Measurements from ENCODE around the gene TPCN2.
"Not testable (repeated sequence)": the region's sequence is repeated elsewhere in the genome, so short reads cannot be mapped to it uniquely, and the experiment has no call there.

Gene TPCN2

DNA sequence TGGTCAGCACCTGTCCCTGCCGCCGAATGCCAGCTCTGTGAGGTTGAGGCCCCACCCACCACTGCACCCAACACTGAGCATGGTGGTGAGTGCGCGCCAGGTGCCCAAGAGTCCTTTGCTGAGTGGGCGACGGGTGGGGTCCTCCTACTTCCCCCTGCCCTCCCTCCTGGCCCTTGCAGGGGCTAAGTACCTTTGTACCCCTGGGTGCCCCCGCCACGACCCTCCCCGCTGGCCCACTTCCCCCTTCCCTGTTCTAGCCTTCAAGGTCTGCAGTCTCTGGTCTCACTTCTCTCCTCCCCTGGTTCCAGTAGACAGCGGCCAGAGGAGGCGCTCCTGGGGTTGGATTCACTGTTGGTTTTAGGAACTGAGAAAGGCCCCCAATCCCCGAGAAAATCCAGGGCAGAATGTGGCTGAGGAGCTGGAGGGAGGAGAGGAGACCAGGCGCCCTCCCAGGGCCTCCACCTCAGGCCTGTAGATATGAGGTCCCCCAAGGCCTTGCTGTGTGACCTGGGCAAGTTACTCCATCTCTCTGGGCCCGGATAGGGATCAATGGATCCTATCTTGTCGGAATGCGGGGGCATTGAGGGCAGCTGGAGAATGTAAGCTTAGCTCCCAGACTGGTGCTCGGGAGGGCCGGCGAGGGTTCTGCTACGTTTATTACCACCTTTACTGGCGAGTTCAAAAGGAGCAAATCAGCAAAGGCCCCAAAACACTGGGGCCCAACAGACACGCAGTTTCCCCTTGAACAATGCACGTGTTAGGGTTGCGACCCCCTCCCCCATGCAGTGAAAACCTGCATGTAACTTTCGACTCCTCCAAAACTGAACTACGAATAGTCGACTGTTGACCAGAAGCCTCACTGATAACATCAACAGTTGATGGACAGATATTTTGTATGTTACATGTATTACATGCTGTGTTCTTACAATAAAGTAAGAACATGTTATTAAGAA is 75.1 kb downstream of the TPCN2 start:
- DNase-seq = no peak

DNA sequence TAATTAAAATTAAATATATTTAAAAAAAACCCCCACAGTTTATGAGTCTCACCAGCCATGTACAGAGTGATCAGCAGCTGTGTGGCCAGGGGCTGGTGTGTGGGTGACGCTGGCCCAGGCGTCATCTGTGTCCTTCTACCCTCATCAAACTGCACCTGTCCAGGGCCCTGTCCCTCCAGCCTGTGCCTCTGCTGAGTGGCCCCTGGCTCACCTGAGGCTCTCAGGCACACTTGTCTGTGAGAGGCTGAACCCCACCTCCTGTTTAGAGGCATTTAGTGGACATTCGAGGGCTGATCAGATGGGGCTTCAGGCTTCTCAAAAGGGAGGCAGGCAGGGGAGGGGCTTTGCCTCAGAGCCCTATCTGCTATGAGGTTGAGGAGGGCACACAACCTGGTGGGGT is 77.1 kb downstream of the TPCN2 start:
- no peak for DNase-seq

DNA sequence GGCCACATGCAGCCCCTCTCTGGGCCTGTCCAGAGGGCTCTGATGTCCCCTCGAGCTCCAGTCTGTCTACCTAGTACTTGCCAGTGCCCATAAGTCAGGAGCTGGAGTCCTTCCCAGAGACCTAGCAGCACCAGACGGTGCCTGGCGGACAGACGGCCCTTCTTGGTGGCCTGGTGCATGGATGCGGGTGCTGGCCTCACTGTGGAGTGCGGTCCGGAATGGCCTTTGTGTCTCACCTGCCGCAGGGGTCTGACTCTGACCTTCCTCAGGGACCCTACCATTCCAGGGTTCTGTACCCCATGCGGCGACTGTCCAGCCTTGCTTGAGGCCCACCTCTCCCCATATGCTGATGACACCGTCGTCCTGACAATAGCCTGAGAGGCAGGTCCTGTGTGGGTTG is 77.6 kb downstream of the TPCN2 start:
- DNase-seq = no peak

DNA sequence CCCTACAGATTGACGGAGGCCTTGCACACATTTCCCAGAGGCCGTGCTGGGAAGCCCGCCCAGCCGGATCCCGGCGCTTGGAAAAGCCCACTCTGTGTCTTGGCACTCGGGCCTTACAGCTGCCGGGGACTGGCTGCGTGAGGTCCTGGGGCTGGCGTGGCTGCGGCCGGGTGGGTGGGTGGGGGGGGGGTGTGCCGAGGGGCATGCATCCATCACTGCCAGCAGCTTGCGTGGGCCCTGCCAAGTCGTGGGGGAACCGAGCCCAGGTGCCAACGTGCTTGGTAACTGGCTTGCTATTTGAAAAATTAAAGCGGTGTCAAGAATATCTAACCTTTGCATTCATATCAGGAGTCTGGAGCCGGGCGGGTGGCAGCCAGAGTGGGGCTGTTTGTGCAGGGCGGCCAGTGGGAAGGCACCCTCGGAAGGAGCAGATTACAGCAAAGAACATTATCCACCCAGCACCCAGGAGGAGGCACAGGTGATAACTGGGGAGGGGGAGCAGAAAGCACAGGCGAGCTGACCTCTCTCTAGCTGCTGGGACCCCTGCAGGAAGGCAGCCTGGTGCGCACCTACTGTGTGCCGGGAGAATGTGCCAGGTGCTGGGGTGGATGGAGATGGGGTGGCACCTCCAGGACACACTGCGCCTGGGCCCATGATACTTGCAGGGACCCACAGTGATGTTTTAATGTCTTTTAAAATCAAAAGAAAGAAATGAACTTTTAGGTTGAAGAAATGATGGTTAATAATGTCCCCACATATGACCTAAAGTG is 78.5 kb downstream of the TPCN2 start:
- DNase-seq = peak in 7 of 56 donors; percentile 1 to 30 (median 17)

DNA sequence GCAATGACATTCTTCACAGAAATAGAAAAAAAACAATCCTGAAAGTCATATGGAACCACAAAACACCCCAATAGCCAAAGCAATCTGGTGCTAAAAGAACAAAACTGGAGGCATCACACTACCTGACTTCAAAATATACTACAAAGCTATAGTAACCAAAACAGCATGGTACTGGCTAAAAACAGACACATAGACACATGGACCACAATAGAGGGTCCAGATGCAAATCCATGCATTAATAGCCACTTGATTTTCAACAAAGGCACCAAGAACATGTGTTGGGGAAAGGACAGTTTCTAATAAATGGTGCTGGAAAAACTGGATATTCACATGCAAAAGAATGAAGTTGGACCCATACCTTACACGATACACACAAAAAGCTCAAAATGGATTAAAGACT is 79.2 kb downstream of the TPCN2 start:
- no peak for DNase-seq

DNA sequence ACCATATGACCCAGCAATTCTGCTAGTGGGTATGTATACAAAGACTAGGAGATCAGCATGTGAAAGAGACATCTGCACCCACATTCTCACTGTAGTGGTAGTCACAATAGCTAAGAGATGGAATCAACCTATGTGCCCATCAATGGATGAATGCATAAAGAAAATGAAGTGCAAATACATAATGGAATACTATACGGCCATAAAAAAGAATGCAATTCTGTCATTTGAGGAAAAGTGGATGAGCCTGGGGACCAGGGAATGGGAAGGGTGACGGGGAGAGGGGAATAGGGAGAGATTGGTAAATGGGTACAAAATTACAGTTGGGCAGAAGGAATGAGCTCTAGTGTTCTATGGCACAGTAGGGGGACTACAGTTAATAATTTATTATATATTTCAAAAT is 80.3 kb downstream of the TPCN2 start:
- no peak for DNase-seq

DNA sequence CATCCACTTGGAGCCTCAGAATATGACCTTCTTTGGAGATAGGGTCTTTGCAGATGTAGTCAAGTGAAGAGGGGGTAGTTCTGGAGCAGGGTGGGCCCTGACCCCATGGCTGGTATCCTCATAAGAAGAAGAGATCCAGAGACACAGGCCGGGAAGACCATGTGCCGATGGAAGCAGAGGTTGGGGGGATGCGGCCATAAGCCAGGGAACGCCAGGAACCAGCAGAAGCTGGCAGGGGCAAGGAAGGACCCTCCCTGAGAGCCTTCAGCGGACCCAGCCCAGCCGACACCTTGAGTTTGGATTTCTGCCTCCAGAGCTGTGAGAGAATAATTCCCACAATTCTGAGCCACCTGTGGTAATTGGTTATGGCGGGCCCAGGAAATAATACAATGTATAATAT is 80.9 kb downstream of the TPCN2 start:
- DNase-seq = no peak

DNA sequence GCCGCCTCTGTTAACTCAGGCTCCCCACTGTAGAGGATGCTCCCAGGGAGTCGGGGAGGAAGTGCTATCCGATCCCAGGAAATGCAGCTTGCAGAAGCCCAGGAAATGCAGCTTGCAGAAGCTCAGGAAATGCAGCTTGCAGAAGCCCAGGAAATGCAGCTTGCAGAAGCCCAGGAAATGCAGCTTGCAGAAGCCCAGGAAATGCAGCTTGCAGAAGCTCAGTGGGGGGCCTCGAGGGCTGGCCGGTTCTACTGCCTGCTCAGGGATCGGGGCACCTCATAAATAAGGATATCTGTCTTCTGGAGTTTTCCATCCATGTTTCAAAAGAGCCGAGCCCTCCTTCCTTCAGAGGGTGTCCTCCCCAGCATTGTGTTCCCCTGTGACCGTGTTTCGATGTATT is 81.9 kb downstream of the TPCN2 start:
- DNase-seq = no peak

DNA sequence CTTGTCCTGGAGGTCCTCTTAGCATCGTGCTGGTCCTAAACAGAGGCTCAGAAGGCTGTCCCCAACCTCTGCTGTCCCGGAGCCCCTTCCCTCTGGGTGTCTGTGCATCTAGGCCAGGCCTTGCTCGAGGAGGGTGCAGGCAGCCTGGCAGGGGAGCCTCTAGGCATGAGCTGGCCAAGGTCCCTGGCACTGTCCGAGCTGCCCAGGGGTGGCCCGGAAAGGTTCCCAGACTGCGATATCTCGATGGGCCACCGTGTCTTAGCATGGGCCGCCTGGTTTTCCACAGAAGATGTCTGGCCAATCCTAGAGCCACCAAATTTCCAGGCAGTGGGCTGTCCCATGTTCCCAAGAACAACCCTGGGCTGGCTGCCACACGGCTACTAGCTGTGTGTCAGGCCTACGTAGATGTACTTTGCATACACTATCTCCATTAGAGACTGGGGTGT is 82.4 kb downstream of the TPCN2 start:
- no peak for DNase-seq

DNA sequence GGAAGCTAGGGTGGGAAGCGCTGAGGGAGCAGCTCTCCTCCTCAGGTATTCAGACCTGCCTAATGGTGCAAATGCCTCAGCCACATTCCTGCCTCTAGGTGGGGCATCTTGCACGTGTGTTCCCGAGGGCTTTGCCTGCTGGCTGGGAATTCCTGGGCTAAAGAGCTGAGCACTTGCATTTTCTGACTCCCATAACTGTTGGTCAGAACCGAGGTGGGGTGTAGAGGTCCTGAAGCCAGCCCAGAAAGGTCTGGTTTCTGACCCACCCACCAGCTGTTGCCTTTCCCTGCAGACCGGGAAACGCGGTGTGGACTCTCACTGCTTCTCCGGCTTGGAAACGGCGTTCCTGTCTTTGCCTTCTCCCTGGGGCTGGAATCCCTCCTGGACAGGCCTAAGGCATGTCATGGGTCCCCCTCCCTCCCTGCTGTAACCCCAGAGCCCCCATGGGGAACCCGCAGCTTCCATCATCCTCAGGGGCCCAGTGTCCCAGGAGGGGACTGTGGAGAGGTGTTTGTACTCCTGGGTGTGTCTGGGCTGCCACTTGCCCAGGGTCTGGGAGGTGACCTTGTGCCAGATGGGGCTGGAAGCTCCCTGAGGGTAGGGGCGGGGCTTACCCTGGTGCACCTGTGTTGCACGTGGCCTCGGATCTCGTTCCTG is 83.0 kb downstream of the TPCN2 start:
- DNase-seq = peak in 25 of 56 donors; percentile 3 to 58 (median 24)

DNA sequence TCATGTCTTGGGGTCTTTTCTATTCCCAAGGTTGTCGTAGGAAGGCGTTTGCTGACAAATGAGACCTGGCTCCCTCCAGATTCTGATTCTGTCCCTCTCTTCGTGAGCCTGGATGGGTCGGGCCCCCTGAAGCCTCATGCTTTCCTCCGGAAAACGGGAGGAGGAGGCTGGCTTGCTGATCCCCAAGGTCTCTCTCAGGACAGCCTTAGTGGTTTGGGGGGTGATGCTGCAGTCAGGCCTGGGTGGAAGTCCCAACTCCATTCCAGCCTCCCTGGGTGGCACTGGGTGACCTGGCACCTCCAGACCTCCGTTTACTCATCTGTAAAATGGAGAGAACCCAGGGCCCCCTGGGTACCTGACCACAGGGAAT is 83.6 kb downstream of the TPCN2 start:
- DNase-seq = no peak

DNA sequence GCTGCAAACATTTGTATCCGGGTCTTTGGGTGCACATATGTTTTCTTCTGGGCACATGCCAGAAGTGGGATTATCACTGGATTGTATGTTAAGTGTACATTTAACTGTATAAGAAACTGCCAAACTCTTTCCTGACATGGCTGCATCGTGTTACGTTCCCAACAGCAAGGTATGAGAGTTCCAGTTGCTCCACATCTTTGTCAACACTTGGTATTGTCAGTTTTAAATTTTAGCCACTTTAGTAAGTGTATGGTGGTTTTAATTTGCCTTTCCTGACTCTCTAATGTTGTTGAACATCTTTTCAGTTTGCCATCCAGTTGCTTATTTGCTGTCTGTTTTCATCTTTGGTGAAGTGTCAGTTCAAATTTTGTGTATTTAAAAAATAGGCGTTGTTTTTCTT is 84.5 kb downstream of the TPCN2 start:
- DNase-seq = no peak

DNA sequence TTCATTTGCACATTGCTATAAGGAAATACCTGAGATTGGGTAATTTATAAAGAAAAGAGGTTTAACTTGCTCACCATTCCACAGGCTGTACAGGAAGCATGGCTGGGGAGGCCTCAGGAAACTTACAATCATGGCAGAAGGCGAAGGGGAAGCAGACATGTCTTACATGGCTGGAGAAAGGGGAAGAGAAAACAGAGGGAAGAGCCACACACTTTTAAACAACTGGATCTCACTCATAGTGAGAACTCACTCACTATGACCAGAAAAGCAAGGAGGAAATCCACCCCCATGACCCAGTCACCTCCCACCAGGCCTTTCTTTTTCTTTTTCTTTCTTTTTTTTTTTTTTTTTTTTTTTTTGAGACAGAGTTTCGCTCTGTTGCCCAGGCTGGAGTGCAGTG is 85.5 kb downstream of the TPCN2 start:
- not testable (repeated sequence) for DNase-seq

DNA sequence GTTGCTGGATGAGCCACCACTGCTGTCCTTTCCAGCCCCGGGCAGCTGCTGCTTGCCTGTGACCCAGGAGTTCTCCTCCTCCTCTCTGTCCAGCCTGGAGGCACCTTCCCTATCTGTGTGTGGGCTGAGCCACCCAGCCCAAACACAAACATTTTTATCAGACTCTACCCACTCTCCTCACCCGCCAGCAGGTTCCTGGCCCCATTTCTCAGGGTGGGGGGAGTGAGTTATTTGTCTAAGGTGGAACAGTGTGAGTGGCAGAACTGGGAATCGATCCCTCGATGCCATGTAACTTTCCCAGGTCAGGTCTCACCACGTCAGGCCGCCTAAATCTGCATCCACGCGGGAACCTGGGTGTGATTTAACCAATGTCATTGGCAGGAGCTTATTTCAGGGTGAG is 86.2 kb downstream of the TPCN2 start:
- no peak for DNase-seq

DNA sequence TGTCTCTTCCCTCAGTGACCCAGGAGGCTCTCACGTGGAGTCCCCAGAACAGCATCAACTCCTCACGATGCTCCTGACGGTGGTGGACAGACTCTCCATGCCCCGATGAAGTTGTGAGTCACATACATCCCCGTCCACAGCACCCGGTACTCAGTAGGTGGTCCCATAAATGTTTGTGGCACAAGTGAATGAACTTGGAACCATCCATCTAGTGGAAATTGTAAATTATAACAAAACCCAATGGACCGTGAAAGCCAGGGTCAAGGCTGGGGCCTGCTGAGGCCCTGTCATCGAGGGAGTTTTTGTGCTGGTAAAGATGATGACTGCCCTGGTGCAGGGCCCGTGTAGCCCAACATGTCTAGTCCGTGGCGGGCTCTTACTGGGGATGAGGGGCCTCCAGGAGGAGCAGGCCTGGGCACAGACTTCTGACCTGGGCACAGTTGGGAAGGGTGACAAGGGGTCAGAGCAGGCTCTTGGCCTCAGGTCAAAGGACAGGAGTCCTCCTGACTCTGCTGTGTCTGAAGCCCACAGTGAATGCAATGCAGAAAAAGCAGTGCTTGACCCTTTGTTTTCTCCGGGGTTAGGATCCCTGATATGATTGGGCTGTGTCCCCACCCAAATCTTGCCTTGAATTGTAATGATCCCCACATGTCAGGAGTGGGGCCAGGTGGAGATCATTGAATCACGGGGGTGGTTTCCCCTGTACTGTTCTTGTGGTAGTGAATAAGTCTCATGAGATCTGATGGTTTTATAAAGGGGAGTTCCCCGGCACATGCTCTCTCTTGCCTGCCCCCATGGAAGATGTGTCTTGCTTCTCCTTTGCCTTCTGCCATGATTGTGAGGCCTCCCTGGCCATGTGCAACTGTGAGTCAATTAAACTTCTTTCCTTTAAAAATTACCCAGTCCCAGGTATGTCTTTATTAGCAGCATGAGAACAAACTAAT is 87.0 kb downstream of the TPCN2 start:
- DNase-seq = no peak

DNA sequence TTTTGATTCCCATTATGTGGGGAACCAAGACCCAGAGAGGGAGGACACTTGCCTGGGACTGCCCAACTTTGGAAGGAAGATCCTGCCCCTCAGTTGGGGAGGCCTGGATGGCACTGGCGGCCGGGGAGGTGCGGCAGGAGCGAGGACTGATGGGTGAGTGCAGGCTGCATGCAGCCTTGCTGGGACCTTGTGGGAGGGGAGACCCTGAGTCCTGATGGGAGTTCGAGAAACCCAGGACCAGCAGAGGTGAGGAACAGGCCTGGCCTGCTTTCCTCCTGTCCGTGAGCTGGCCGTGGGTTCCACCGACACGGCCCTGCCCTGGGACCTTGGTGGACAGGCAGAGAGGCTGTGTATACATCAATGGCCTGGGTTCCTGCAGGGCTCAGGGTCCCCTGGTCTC is 87.7 kb downstream of the TPCN2 start:
- no peak for DNase-seq

DNA sequence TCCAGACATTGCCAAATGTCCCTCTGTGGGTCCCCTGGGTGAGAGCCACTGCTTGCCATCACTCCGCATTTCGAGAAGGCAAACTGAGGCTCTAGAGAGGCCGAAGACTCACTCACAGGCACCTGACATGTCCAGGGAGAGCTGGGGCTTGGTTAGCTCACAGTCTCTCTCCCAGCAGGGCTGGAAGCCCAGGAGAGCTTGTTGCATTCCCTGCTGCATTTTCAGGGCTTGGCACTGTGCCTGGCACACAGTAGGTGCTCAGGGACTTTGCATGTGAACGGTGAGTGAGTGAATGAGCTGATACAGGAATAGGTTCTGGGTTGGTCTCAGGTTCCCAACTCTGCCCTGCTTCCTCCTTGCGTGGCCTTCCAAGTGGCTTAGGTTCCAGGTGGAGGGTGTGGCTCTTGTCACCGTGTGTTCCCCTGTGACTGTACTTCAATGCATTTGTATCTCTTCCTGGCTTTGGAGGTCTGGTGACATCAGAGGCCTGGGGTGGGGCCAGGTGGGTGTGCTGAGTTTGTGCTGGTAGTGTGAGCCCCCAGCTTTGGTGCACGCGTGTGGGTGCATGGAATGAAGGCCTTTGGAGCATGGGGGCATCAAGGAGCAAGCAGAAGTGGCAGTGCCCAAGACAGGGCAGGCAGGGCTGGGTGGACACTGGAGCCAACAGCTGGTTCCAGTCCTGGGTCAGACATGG is 88.6 kb downstream of the TPCN2 start:
- DNase-seq = no peak

DNA sequence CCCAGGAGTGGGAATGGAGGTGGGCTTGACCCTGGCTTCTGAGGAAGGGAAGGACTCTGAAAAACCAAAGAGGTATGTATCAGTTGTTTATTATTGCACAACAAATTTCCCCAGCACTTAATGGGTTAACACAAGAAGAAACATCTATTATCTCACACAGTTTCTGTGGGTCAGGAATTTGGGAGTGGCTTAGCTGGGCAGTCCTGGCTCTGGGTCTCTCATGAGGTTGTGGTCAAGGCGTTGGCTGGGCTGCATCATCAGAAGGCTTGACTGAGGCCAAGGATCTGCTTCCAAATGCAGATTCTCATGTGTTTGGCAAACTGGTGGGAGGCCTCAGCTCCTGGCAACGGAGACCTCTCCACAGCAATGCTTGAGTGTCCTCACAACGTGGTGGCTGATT is 89.5 kb downstream of the TPCN2 start:
- DNase-seq = no peak

DNA sequence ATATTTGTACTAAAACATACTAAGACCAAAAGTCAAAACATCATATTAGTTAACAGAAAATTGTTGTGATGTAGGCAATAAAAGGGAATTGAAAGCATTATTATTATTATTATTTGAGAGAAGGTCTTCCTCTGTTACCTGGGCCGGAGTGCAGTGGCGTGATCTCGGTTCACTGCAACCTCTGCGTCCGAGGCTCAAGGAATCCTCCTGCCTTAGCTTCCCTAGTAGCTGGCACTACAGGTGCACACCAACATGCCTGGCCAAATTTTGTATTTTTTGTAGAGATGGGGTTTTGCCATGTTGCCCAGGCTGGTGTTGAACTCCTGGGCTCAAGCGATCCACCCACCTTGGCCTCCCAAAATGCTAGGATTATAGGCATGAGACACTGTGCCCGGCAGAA is 91.4 kb downstream of the TPCN2 start:
- not testable (repeated sequence) for DNase-seq

DNA sequence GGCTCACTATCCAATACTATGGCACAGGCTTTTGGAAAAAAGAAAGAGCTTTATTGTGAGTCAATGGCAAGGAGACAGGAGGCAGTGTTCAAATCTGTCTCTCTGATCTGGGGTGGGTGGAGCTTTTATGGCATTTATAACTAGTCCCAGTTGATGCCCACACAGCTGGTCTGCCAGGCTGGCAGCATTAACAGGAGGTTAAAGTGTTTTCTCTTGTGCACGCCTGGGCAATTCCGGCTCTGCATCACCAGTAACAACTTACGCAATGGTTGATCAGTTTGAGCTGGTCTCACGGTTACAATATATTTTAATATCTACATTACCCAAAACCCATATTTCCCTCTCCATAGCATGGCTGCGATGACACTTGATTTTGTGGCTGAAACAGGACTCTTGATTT is 91.9 kb downstream of the TPCN2 start:
- no peak for DNase-seq

Data from amygdala (tissue), 56 donors.